Cerebellar cortex (tissue), 1 donor: Measurements from ENCODE around the gene ICA1.
A peak's percentile ranks its signal among the peaks of the same experiment; 100 is the strongest.

ENCODE experiments used
- DNase-seq: peaks from one replicate; pipeline ENCODE4 v3.0.0-alpha.2; 2015; ENCODE audit warnings: low spot score

The ICA1 gene

GRCh38 chr7:8200717-8201116, 61.2 kb downstream of the ICA1 start:
- no peak for DNase-seq

- no peak for DNase-seq
Measured at GRCh38 chr7:8200316-8200715, 61.7 kb downstream of the ICA1 start.

GRCh38 chr7:8197994-8198698, 63.8 kb downstream of the ICA1 start:
- no peak for DNase-seq

DNA sequence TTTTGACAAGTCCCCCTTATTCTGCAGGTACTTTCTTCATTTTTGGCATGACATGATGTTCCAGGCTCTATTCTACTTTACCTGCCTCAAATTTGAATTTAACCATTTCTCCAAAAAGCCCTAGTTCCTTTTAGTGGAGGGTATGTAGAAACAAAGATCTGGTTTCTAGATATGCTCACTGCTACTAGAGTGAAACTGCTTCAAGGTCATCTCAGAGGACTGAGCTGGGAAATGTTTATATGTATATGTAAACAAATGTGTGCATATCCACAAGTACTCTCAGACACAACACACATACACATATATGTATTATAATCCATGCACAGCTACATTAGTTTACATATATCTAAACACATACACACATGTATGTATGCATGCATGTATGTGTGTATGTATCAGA, 69.1 kb downstream of the ICA1 start:
- DNase-seq: no peak

GRCh38 chr7:8190119-8190895, 71.7 kb downstream of the ICA1 start:
- peak; percentile 95 for DNase-seq

DNA sequence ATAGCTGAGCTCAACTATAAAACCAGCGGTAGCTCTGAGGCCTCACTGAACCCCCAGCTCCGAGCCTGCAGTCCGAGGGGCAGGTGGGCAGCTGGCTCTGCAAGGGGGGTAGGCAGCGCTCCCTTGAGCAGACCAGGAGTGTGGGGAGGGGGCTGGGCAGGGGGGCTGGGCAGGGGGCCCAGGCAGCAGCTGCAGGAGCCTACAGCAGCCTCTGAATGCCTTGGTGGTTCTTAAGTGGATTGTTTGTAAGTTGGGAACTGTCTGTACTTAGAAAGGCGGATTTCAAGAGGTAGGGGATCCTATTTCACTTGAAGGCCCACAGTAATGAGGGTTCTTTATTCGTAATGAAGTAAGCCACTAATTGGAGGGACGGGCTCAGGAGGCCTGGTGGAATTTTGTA, 72.3 kb downstream of the ICA1 start:
- no peak for DNase-seq

- DNase-seq: no peak
Measured at GRCh38 chr7:8185926-8186683, 75.9 kb downstream of the ICA1 start.

DNA sequence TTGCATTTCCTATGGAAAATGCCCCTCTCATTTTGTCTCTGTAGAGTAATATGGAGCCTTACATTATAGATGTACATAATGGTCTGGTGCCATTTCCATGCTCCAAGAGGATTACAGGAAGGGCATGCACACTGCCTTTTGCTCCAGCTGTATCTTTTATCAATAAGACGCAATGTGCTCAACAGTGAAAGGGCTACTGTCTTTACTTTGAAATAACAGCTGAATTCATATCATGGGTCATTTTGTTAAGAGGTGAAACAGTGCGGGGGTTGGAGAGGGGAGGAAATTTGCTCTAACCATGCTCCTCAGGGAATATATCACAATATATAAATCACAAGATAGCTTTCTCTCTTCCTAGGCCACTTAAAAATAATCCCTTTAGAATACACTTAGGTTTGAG, 77.7 kb downstream of the ICA1 start:
- DNase-seq: no peak

DNA sequence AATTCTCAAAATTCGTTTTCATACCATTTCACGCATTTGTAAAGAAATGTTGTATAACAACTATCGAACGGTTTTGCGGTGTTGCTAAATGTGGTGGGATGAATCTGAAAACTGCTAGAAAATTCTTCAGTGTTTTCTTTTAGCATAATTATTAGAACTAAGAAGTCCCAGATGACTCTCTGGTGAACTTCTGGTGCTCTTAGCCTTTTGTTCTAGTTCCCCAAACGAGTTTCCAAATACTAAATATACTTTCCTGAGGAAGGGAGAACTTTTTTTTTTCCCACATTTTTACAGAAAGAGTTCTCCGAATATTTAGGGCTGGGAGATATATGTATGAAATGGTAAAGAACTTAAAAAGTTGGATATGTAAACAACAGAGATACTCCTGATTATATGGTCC, 82.5 kb downstream of the ICA1 start:
- no peak for DNase-seq

DNA sequence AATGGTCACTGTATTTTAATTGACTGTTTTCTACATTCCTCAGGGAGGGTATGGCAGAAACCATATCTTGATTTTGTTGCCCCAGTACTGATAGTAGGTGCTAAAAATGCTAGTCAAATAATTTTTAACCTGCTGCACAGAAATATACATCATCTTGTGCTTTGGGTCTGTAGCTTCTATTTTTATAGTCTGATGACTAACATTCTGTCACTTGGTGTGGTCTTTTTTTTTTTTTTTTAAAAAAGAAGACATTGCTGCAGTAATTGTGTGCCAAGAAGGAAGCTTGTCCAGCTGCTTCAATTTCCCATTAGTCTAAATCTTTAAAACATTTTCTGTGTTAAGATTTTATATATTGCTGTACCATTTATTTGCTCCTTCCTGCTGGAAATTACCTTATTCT, 83.6 kb downstream of the ICA1 start:
- DNase-seq: no peak

DNA sequence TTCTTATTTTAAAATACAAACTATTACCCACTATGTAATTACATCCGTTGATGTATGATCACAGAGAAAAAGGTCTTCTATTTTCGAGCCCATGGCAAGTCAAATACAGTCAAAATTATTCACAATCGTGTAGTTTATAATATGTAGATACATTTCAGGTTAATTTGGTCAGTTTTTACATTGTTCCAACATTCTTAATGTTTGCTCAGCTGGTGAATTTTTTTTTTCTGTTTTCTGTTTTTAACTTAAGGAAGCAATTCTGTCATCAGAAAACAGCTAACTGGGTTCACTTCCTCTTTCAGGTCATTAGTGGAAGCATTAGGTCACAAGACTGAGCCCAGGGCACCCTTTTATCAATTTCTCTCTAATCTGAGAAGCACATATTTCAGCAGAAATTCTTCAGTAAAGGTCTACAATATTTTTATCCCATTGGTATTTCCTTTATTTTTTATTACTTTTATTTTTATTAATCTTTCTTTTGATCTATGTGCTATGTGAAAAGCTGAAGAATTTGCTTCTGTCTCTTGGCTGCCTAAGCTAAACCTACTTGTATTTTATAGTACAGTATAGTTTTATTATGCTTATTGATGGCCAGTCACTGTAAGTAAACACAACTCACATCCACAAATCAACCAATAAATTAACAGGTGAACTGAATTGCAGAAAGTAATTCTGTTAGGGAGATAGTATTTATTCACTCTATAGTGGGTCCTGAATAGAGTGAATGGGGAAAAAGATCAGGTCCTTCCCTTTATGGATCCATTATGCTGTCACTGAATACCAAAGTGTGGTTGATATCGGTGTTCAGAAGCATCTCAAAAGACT, 84.6 kb downstream of the ICA1 start:
- DNase-seq: no peak

GRCh38 chr7:8176370-8177081, 85.4 kb downstream of the ICA1 start:
- no peak for DNase-seq

DNA sequence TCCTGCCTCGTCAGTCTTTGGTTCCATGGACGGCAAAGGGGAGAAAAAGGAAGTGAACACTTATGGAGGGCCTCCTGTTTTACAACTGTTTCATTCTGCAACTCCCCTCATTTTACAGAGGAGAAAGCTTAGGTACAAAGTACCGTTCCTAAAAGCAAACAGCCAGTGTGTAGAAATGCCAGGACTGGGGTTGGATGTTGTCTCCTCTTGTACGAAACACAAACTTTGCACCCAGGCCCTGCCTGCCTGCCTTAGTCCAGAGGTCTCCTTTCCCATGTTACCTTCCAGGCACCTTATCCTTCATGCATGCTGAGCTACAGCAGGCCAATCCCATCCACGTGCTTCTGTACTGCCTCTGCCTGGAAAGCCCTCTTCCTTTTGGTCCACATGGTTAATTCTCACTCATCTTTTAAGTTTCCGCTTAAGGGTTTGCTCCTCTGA, 86.0 kb downstream of the ICA1 start:
- no peak for DNase-seq

DNA sequence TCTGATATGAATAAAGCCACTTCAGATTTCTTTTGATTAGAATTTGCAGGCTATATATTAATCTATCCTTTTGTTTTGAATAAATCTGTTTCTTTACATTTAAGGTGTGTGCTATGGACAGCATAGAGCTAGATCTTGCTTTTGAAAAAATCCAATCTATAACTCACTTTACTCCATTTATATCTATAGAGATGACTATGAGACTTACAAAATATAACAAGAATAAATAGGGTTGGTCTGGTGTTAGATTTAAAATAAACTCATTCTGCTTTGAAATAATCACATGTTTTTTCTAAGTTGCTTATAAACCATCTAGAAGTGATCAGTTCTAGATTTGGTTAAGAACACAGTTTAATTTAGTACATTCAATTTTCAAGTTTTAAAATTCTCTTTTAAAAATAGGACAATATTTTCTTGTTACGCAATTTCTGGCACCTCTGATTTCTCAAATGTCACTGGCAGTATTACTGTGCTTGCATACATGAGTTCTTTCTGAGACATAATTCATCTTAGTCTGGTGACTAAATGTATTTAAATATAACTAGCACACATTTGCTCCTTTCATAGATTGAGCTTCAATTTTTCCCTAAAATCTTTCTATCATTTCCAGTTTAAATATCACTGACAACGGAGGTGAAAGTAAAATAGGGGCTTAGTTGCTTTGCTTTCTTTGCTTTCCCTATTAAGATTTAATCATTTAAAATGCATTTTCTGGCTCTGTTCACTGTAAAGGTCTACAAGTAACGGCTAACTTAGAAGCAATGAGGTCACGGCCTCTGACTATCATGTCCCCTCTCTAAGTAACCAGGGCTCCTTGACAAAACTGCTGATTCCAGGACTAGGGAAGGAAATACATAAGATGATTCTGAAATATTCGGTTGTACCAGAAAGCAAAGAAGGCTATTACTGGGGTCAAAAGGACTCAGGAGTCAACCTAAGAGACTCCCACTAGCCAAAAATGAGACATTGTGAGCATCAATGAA, 89.3 kb downstream of the ICA1 start:
- no peak for DNase-seq

DNA sequence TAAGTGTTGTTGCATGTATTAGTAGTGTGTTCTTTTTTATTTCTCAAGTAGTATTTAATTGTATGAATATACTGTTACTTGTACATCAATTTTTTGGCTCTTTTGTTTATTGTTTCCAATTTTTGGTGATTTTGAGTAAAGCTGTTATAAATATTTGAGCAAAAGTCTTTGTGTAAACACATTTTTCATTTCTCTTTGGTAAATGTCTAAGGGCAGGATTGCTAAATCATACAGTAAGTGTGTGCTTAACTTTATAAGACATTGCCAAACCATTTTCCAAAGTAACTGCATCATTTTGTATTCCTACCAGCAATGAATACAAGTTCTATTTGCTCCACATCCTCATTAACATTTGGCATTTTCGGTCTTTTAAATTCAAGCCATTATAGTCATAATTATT, 92.8 kb downstream of the ICA1 start:
- no peak for DNase-seq

GRCh38 chr7:8168336-8168735, 93.6 kb downstream of the ICA1 start:
- DNase-seq: no peak

DNA sequence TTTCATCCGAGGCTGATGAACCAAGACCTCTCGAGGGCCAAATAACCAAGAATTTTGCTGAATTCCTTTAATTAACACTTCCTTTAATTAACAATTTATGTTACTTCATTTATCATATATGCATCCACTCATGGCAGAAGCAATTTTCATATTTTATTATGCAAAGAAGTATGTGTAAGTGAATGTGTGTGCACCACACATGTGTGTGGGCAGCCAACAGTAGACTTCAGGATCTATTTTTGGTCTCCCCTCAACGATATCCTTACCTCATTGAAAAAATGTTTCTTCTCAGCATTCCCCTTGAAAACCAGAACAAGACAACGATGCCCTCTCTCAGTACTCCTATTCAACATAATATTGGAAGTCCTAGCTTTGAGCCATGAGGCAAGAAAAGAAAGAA, 96.8 kb downstream of the ICA1 start:
- DNase-seq: no peak

DNA sequence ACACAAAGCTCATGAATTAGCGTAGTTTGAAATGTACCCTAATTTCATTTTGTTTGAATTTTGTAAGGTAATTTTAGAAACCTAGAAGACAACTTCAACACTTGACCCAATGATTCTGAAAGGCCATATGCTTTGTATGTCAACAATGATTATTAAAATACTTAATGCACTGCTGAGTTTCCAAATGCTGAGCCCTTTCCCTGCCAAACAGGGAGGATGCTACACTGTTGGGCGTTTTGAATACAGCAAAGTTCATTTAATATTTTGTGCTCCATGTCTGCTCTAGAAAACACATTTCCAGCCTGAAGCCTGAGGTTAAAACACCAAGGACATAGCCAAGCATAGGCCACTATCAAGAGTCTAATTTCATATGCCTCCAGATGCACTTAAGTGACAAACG, 99.8 kb downstream of the ICA1 start:
- DNase-seq: peak; percentile 96

DNA sequence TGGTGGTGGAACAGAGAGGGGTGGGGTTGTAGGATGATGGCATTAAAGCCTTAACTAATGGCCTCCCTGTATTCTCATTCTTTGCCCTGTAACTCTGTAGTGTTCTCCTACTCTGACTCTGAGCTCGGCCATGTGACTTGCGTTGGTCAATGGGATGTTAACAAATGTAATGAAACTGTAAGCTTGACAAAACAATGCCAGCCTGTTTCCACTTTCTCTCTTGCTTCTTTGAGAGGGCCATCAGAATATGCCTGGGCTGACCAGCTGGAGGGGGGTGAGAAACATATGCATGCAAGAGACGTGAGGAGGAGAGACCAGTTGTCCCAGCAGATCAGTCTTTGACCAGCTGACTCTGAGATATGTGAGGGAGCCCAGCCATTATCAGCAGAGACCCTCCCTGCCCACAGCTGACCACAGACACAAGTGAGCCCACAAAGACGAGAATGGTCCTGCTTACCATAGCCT, 100.6 kb downstream of the ICA1 start:
- DNase-seq: peak; percentile 63

DNA sequence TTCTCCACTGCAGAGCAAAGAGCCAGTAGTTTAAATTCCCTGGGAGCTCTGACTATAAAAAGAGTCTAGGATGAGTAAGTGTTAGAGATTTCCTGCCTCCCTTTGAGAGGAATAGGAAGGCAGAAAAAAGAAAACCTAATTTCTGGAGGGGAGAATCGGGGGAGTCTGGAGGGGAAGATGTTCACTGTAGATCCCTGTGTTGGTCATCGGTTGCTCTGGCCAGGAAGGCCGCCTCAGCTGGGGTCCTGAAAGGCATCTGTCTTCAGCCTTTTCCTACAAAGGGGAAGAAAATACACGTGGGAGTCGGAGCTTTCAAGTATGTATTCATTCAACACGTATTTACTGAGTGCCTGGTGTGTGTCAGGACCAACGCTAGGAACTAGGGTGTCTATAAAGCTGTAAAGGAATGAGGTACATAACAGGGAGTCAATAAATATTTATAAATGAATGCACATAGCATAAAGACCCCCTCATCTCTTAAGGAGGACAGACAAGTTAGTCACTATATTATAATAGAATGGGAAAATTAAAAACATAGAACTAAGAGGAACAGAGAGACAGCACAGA, 101.1 kb downstream of the ICA1 start:
- DNase-seq: no peak
